Measurements from ENCODE around the gene ZNF724.

The ZNF724 gene

GRCh38 chr19:23263396-23263795, 13.2 kb upstream of the ZNF724 start:
- in situ Hi-C loops (cut with MboI; ENCODE audit: low pct_unique_long_range_greater_than_20kb, low sequenced_read_pairs, unreplicated experiment), result no loop called here
- TF ChIP-seq CTCF (IDR thresholded peaks at IDR 0.05; ENCODE audit: extremely low read depth, insufficient read depth, missing control alignments), result no peak
- DNase-seq (ENCODE audit: low spot score), result no peak

DNA sequence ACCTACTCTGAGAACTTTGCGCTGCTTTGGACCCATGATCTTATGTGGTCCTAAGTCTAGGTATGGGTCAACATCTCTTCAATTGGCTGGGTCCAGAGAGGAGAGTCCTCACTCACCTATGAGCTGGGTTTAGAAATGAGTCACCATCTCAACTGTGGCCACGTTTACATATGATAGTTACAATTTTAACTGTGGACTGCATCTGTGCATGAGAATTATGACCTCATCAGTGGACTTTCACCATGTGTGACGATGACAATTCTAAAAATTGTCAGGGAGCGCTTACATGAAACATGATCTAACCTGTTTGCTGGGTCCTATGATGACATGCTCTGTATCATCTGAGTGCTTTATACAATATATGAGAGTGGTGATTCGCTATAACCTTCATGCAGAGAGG, 12.7 kb upstream of the ZNF724 start:
- in situ Hi-C loops (cut with MboI; ENCODE audit: low pct_unique_long_range_greater_than_20kb, low sequenced_read_pairs, unreplicated experiment), result no loop called here
- DNase-seq (ENCODE audit: low spot score), result no peak
- TF ChIP-seq CTCF (IDR thresholded peaks at IDR 0.05; ENCODE audit: extremely low read depth, insufficient read depth, missing control alignments), result no peak

DNA sequence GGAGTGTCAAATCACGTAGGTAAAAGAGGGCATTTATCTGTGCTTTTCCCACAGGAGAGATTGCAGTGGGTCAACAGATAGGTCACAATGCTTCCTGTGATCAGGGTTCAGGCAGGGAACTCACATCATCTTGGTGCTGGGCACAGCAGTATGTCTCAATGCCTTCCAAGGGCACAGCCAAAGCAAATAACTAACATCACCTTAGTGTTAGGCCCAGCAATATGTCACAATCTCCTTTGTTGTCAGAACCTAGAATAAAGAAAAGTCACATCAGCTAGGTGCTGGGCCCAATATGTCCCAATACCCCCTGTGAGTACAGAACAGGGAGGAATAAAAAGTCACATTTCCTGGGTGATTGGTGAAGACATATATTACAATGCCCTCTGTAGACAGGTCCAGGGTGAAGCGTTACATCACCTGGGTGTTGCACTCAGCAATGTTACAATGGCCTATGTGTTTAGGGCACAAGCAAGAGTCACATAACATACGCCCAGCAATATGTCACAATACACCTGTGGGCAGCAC, 11.4 kb upstream of the ZNF724 start:
- TF ChIP-seq CTCF (IDR thresholded peaks at IDR 0.05; ENCODE audit: extremely low read depth, insufficient read depth, missing control alignments), result no peak
- in situ Hi-C loops (cut with MboI; ENCODE audit: low pct_unique_long_range_greater_than_20kb, low sequenced_read_pairs, unreplicated experiment), result no loop called here
- DNase-seq (ENCODE audit: low spot score), result no peak

DNA sequence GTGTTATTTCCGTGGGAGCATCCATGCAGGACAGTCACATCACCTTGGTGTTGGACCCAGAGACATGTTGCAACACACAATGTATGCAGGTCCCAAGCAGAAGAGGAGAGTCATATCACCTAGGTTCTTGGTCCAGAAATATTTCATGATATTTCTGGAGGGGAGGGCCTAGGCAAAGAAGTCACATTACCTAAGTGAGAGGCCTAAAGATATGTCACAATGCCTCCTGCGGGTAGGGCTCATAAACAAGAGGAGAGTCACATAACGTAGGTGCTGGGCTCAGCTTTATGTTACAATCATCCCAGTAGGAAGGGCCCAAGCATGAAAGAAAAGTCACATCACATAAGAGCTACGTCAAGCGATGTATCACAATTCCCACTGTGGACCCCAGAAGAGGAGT, 10.8 kb upstream of the ZNF724 start:
- no peak for TF ChIP-seq CTCF (IDR thresholded peaks at IDR 0.05; ENCODE audit: extremely low read depth, insufficient read depth, missing control alignments)
- in situ Hi-C loops (cut with MboI; ENCODE audit: low pct_unique_long_range_greater_than_20kb, low sequenced_read_pairs, unreplicated experiment), result no loop called here

DNA sequence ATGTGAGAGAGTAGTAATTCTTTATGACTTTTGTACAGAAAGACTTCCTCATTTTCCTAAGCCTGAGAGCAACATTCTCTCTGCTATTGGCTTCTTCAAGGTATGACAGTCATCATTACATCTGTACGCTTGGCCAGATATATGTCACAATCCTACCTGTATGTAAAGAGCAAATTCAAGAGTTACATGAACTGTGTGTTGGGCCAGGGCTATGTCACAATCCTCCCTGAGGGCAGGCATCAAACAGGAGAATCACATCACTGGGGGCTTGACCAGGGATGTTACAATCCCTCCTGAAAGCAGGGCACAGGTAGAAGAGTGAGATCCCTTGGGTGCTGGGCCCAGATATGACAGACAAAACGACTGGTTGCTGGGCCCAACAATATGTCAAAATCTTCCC, 9.8 kb upstream of the ZNF724 start:
- no peak for DNase-seq (ENCODE audit: low spot score)
- TF ChIP-seq CTCF (IDR thresholded peaks at IDR 0.05; ENCODE audit: extremely low read depth, insufficient read depth, missing control alignments), result no peak
- in situ Hi-C loops (cut with MboI; ENCODE audit: low pct_unique_long_range_greater_than_20kb, low sequenced_read_pairs, unreplicated experiment), result no loop called here

More for the DNA sequence above, 10.8 kb upstream of the ZNF724 start:
- no peak for DNase-seq (ENCODE audit: low spot score)

- no peak for DNase-seq (ENCODE audit: low spot score)
- no peak for TF ChIP-seq CTCF (IDR thresholded peaks at IDR 0.05; ENCODE audit: extremely low read depth, insufficient read depth, missing control alignments)
- in situ Hi-C loops (cut with MboI; ENCODE audit: low pct_unique_long_range_greater_than_20kb, low sequenced_read_pairs, unreplicated experiment), result no loop called here
Observed at GRCh38 chr19:23255700-23256099, 5.5 kb upstream of the ZNF724 start.

Measured in GM13977 (cell line).